H1 (cell line): ENCODE results near the gene SPATS2L. TPM values are rescaled to one million over a fixed set of nuclear protein-coding genes. Genes with fewer than 3 reads are reported as not detected.

Experiments
- CTCF ChIA-PET: fragments of 300-600 bp; sonication (Branson Sonifier 250); formaldehyde crosslinking; loops from one replicate; lab custom pipeline; 2021; ENCODE audit not compliant: partially characterized antibody; lab: Charles Lee
- POLR2A ChIA-PET: fragments of 300-600 bp; sonication (Branson Sonifier 250); formaldehyde crosslinking; loops from one replicate; lab custom pipeline; 2021; ENCODE audit warnings: inconsistent platforms; ENCODE audit not compliant: partially characterized antibody; lab: Charles Lee
- DNase-seq, 2 experiments: peaks; one replicate each; pipeline versions ENCODE4 v3.0.0 to v3.0.0-alpha.2; 2010 to 2022; ENCODE audit warnings: low spot score in 2 of 2, low read depth in 1 of 2, mixed read lengths in 1 of 2
- FAIRE-seq: peaks from 2 replicates; lab custom pipeline; 2011; peaks lifted over from hg19 to GRCh38; lab: Jason Lieb, UNC
- H2AFZ ChIP-seq: 2 replicates; pipeline ENCODE4 v1.8.1; 2012; ENCODE audit warnings: low read length, inconsistent platforms
- H2AK5ac ChIP-seq: 2 replicates; pipeline ENCODE4 v1.6.1; 2013; ENCODE audit warnings: low read depth, low read length
- H2BK120ac ChIP-seq: replicated peaks from 2 replicates; pipeline ENCODE3; 2013; ENCODE audit warnings: low read depth, low read length, inconsistent platforms
- H2BK12ac ChIP-seq: 2 replicates; pipeline ENCODE4 v1.6.1; 2013; ENCODE audit warnings: low read depth, low read length
- H2BK15ac ChIP-seq: 2 replicates; pipeline ENCODE4 v1.6.1; 2013; ENCODE audit warnings: low read length
- H2BK20ac ChIP-seq: 2 replicates; pipeline ENCODE4 v1.6.1; 2013; ENCODE audit warnings: low read length
- H2BK5ac ChIP-seq: 2 replicates; pipeline ENCODE4 v1.6.1; 2013; ENCODE audit warnings: low read depth, low read length
- H3K14ac ChIP-seq: 2 replicates; pipeline ENCODE4 v1.6.1; 2013; ENCODE audit warnings: inconsistent platforms; ENCODE audit not compliant: insufficient read length
- H3K18ac ChIP-seq: 2 replicates; pipeline ENCODE4 v1.6.1; 2013; ENCODE audit warnings: low read length; ENCODE audit errors: extremely low read depth
- H3K23ac ChIP-seq: 2 replicates; pipeline ENCODE4 v1.6.1; 2013; ENCODE audit warnings: inconsistent platforms; ENCODE audit not compliant: insufficient read length
- H3K23me2 ChIP-seq: 2 replicates; pipeline ENCODE4 v1.6.1; 2013; ENCODE audit warnings: low read depth, low read length
- H3K27ac ChIP-seq: 2 replicates; pipeline ENCODE4 v1.6.1; 2011; ENCODE audit warnings: low read depth, low read length, inconsistent platforms
- H3K27me3 ChIP-seq, 4 experiments: replicated peaks in 1 of 4; 1 replicate in 1 of 4; 2 replicates in 3 of 4; pipeline versions ENCODE4 v1.6.1 to v1.8.1; 2011 to 2013; ENCODE audit warnings: low read length in 3 of 4, mild to moderate bottlenecking in 3 of 4, inconsistent platforms in 2 of 4, mixed read lengths in 2 of 4, moderate library complexity in 1 of 4; ENCODE audit not compliant: control insufficient read depth in 3 of 4, insufficient read depth in 3 of 4; ENCODE audit errors: extremely low read depth in 1 of 4
- H3K36me3 ChIP-seq, 4 experiments: 2 replicates each; pipeline versions ENCODE4 v1.6.1 to v1.8.1; 2011 to 2013; ENCODE audit warnings: mild to moderate bottlenecking in 4 of 4, low read length in 3 of 4, moderate library complexity in 2 of 4, control low read depth in 1 of 4, inconsistent platforms in 1 of 4; ENCODE audit not compliant: insufficient read depth in 4 of 4, control insufficient read depth in 2 of 4
- H3K4ac ChIP-seq: replicated peaks from 2 replicates; pipeline ENCODE3; 2013; ENCODE audit warnings: low read length, low read depth, mixed read lengths, inconsistent platforms; ENCODE audit not compliant: insufficient read length
- H3K4me1 ChIP-seq, 4 experiments: replicated peaks in 1 of 4; 1 replicate in 1 of 4; 2 replicates in 3 of 4; pipeline versions ENCODE4 v1.6.1 to v1.8.1; 2011 to 2013; ENCODE audit warnings: low read length in 3 of 4, inconsistent platforms in 2 of 4, mixed read lengths in 1 of 4; ENCODE audit not compliant: insufficient read depth in 4 of 4, control insufficient read depth in 3 of 4
- H3K4me2 ChIP-seq, 2 experiments: 2 replicates each; pipeline versions ENCODE4 v1.6.1 to v1.8.1; 2011 to 2013; ENCODE audit warnings: low read depth in 2 of 2, low read length in 2 of 2, control low read depth in 1 of 2, inconsistent platforms in 1 of 2, mild to moderate bottlenecking in 1 of 2; ENCODE audit not compliant: insufficient read depth in 1 of 2
- H3K4me3 ChIP-seq, 4 experiments: fragments of 200-600, 300-600 bp in 1 of 4; sonication (generic), shearing (Covaris generic), sonication (Bioruptor Twin) in 1 of 4; 2 replicates each; pipeline versions ENCODE4 v1.5.1 to v1.8.1; 2011 to 2016; ENCODE audit warnings: low read length in 4 of 4, low read depth in 3 of 4, control low read depth in 2 of 4, inconsistent platforms in 2 of 4, mild to moderate bottlenecking in 2 of 4, mixed read lengths in 1 of 4, moderate library complexity in 1 of 4; ENCODE audit not compliant: insufficient read depth in 2 of 4; ENCODE audit errors: extremely low read depth in 1 of 4
- H3K56ac ChIP-seq: replicated peaks from 2 replicates; pipeline ENCODE3; 2013; ENCODE audit warnings: low read depth, mild to moderate bottlenecking, mixed read lengths, low read length, inconsistent platforms; ENCODE audit not compliant: insufficient read length
- H3K79me1 ChIP-seq: 2 replicates; pipeline ENCODE4 v1.6.1; 2013; ENCODE audit warnings: low read depth, low read length, control low read depth
- H3K79me2 ChIP-seq, 2 experiments: 2 replicates each; pipeline versions ENCODE4 v1.6.1 to v1.8.1; 2012 to 2013; ENCODE audit warnings: low read length in 2 of 2, mild to moderate bottlenecking in 2 of 2, inconsistent platforms in 1 of 2; ENCODE audit not compliant: insufficient read depth in 2 of 2, control insufficient read depth in 1 of 2
- H3K9ac ChIP-seq, 4 experiments: replicated peaks in 1 of 4; 1 replicate in 1 of 4; 2 replicates in 3 of 4; pipeline versions ENCODE4 v1.6.1 to v1.8.1; 2011 to 2013; ENCODE audit warnings: low read depth in 3 of 4, low read length in 3 of 4, control low read depth in 2 of 4, mild to moderate bottlenecking in 2 of 4, moderate library complexity in 2 of 4, inconsistent platforms in 1 of 4; ENCODE audit errors: extremely low read depth in 1 of 4
- H3K9me3 ChIP-seq, 2 experiments: 2 replicates each; pipeline versions ENCODE4 v1.6.1 to v1.8.1; 2012 to 2013; ENCODE audit warnings: mild to moderate bottlenecking in 2 of 2, moderate library complexity in 2 of 2, control low read depth in 1 of 2, inconsistent platforms in 1 of 2, low read depth in 1 of 2, low read length in 1 of 2, mixed read lengths in 1 of 2; ENCODE audit not compliant: insufficient read depth in 2 of 2
- H4K20me1 ChIP-seq, 2 experiments: replicated peaks in 1 of 2; 2 replicates each; pipeline versions ENCODE3 to v1.8.1; 2011 to 2013; ENCODE audit warnings: inconsistent platforms in 2 of 2, low read length in 2 of 2, mild to moderate bottlenecking in 1 of 2; ENCODE audit not compliant: insufficient read depth in 2 of 2, control insufficient read depth in 1 of 2
- H4K5ac ChIP-seq: 2 replicates; pipeline ENCODE4 v1.6.1; 2013; ENCODE audit warnings: low read length, low read depth, mixed read lengths, inconsistent platforms; ENCODE audit not compliant: insufficient read length
- H4K8ac ChIP-seq: 2 replicates; pipeline ENCODE4 v1.8.0; 2013; ENCODE audit warnings: mild to moderate bottlenecking, moderate library complexity, low read length, inconsistent platforms; ENCODE audit not compliant: insufficient read depth; ENCODE audit errors: extremely low read depth
- H4K91ac ChIP-seq: replicated peaks from 2 replicates; pipeline ENCODE3; 2013; ENCODE audit warnings: low read length, mixed read lengths, inconsistent platforms; ENCODE audit not compliant: insufficient read length
- ASH2L ChIP-seq: fragments of 200-600, 300-600 bp; sonication (generic); IDR thresholded peaks from one replicate; pipeline ENCODE4 v1.7.1; 2017; ENCODE audit warnings: low read length
- ATF2 ChIP-seq: IDR thresholded peaks from 2 replicates; pipeline ENCODE4 v1.6.1; 2012; ENCODE audit warnings: low read length, inconsistent platforms
- CEBPB ChIP-seq: IDR thresholded peaks from 2 replicates; pipeline ENCODE4 v1.6.1; 2012; ENCODE audit warnings: low read depth, low read length
- KDM1A ChIP-seq: fragments of 200-600, 300-600 bp; sonication (generic); IDR thresholded peaks from 2 replicates; pipeline ENCODE4 v1.7.1; 2016; ENCODE audit warnings: mild to moderate bottlenecking, low read length, borderline replicate concordance
- POU5F1 ChIP-seq: IDR thresholded peaks from 2 replicates; pipeline ENCODE4 v1.6.1; 2011; ENCODE audit warnings: low read depth, mild to moderate bottlenecking, low read length, moderate library complexity
- TBP ChIP-seq: IDR thresholded peaks from 2 replicates; pipeline ENCODE4 v1.6.1; 2011; ENCODE audit warnings: low read depth, low read length, improper control_type of control experiment
- WGBS, 2 experiments: shearing (Covaris generic) in 1 of 2; methylation state at CpG; one replicate each; pipeline versions ENCODE4 v1.1.6 to v1.1.7; 2013 to 2015; ENCODE audit warnings: low lambda C conversion rate in 2 of 2, mixed read lengths in 2 of 2, inconsistent platforms in 1 of 2, low coverage in 1 of 2, missing lambda C conversion rate in 1 of 2; ENCODE audit not compliant: insufficient replicate concordance in 2 of 2, insufficient coverage in 1 of 2, insufficient read length in 1 of 2; ENCODE audit errors: extremely low coverage in 1 of 2, missing lambda C conversion rate in 1 of 2; 5-methylcytosine and 5-hydroxymethylcytosine counted together
- polyA plus RNA-seq, 7 experiments: library from polyadenylated mRNA; depleted of rRNA in 3 of 7; stranded (reverse) in 5 of 7; unstranded in 2 of 7; fragments of >200 nt in 5 of 7; fragments of 200-250 nt in 2 of 7; gene quantifications; 1 replicate in 5 of 7; 2 replicates in 1 of 7; 4 replicates in 1 of 7; pipeline versions ENCODE4 v1.2.1 to v1.2.3, GENCODE V29; 2011 to 2013; ENCODE audit warnings: missing spikeins in 2 of 7, mixed read lengths in 2 of 7
- total RNA-seq: library from RNA; stranded (reverse); fragmentation: NEBNext Ultra II Directional; extraction: Animal tissue kit (Norgen Biotek cat#: 25700); gene quantifications from 2 replicates; pipeline ENCODE4 v1.2.1, GENCODE V29; 2021

SPATS2L gene
- total and polyA plus RNA-seq, 2 of the 8 experiments (the other 6 are each of a cell fraction or from before 2014, with no cell fraction given): 67.3 to 189 TPM

GRCh38 chr2:200353120-200353519, 46.6 kb downstream of the SPATS2L start:
- H3K27ac ChIP-seq: no peak overlapping the region

More at GRCh38 chr2:200353120-200353519, 46.6 kb downstream of the SPATS2L start:
- Histone ChIP-seq H3K18ac (no peak overlapping the region), H3K27me3 (no peaks in the 10 kb centered on the region), H2AK5ac (no peak overlapping the region), H3K23ac (no peak overlapping the region), H4K5ac (no peak overlapping the region), H3K4me1 (peaks cover 12 to 33% (median 27%) of the 10 kb centered on the region in 4 experiments; a peak in 4 of 7 replicates), H3K79me2 (peaks cover 7 to 96% of the 10 kb centered on the region in 2 experiments; a peak in 2 of 4 replicates), H2BK20ac (no peak overlapping the region), H4K91ac (no peak overlapping the region), H2BK5ac (no peak overlapping the region), H2BK15ac (no peak overlapping the region), H3K9me3 (no peaks in the 10 kb centered on the region), H3K4ac (no peak overlapping the region), H3K14ac (no peak overlapping the region), H2BK12ac (no peak overlapping the region), H2BK120ac (no peak overlapping the region), H4K8ac (no peak overlapping the region), H2AFZ (no peak overlapping the region), H3K9ac (no peak overlapping the region), H3K79me1 (peaks cover 5% of the 10 kb centered on the region; the same call in 1 of the 2 replicates), H3K4me2 (0 out of 4 replicates have a peak overlapping the region, but pooled peaks of 1 of the 2 experiments have one; percentile 20), H3K4me3 (no peak overlapping the region), H3K36me3 (peaks cover 0 to 9% (median 2%) of the 10 kb centered on the region in 4 experiments; a peak in 2 of 8 replicates), H3K56ac (no peak overlapping the region), H4K20me1 (no peaks in the 10 kb centered on the region), H3K23me2 (no peaks in the 10 kb centered on the region)
- TF ChIP-seq CEBPB (peak; percentile 89), ATF2 (no peak), KDM1A (no peak), POU5F1 (no peak), TBP (no peak), ASH2L (no peak)
- CTCF ChIA-PET: interaction anchor here (1.0 to 2.0 kb wide), 6 partner anchors 25 to 133 kb away, joined by 3 to 6 read pairs (median 4); no protein-coding TSS in a partner anchor
- POLR2A ChIA-PET: interaction anchor here (1.1 to 2.5 kb wide), 3 partner anchors 9 to 27 kb away, joined by 3 to 5 read pairs (median 4); no protein-coding TSS in a partner anchor
- DNase-seq (no peak), FAIRE-seq (no peak)
- WGBS, 2 experiments: 92% methylated on average over 3 of the region's 3 CpGs; no CpG with 5 or more reads in 1 of the 2 experiments
